GM12878 (cell line): Measurements from ENCODE around the gene DNAAF9. TPM values are rescaled to one million over a fixed set of nuclear protein-coding genes. Genes with fewer than 3 reads are reported as not detected.

Experiments
- ATAC-seq: fragments of 200-7000 bp; cut with Tn5 transposase; 3 replicates; pipeline ENCODE4 v1.9.1; 2020; ENCODE audit warnings: mild to moderate bottlenecking, moderate library complexity
- BruUV-seq: library from RNA; stranded (reverse); fragments of 400-500 nt; replicated peaks from 2 replicates; lab custom pipeline; 2021; lab: Mats Ljungman, UMichigan
- CTCF ChIA-PET: fragments of 300-600 bp; sonication (Branson Sonifier 250); formaldehyde crosslinking; extraction: SDS; loops from one replicate; lab custom pipeline; 2021; ENCODE audit warnings: inconsistent platforms; lab: Yijun Ruan, JAX
- POLR2A ChIA-PET: fragments of 350-600 bp; formaldehyde crosslinking; extraction: SDS; loops from one replicate; lab custom pipeline; 2021; ENCODE audit warnings: inconsistent platforms; lab: Charles Lee
- RAD21 ChIA-PET: fragments of 300-600 bp; sonication (Branson Sonifier 250); formaldehyde crosslinking; loops from one replicate; lab custom pipeline; 2023; ENCODE audit warnings: antibody characterized with exemption; ENCODE audit not compliant: unreplicated experiment; lab: Charles Lee
- SMC1A ChIA-PET: fragments of 300-600 bp; sonication (Branson Sonifier 250); formaldehyde crosslinking; loops from one replicate; lab custom pipeline; 2023; ENCODE audit not compliant: unreplicated experiment, uncharacterized antibody; lab: Charles Lee
- DNase-seq: peaks from one replicate; pipeline ENCODE4 v3.0.0-alpha.2; 2011; ENCODE audit warnings: low read depth, low spot score
- FAIRE-seq: peaks from 3 replicates; lab custom pipeline; 2011; peaks lifted over from hg19 to GRCh38; lab: Jason Lieb, UNC
- H2AFZ ChIP-seq: 2 replicates; pipeline ENCODE4 v1.6.0; 2011; ENCODE audit warnings: low read depth, low read length, control low read depth; ENCODE audit not compliant: control insufficient read depth
- H3K27ac ChIP-seq: 2 replicates; pipeline ENCODE4 v1.5.1; 2011; ENCODE audit warnings: control low read depth; ENCODE audit not compliant: control insufficient read depth, insufficient read depth
- H3K27me3 ChIP-seq, 2 experiments: replicated peaks in 1 of 2; 2 replicates each; pipeline versions ENCODE4 v1.6.0 to v1.6.1; 2011; ENCODE audit warnings: low read length in 1 of 2; ENCODE audit not compliant: control insufficient read depth in 2 of 2, insufficient read depth in 2 of 2
- H3K36me3 ChIP-seq, 2 experiments: 2 replicates each; pipeline ENCODE4 v1.5.1; 2011; ENCODE audit warnings: low read length in 1 of 2; ENCODE audit not compliant: control insufficient read depth in 2 of 2, insufficient read depth in 2 of 2
- H3K4me1 ChIP-seq: 2 replicates; pipeline ENCODE4 v1.6.1; 2011; ENCODE audit warnings: mild to moderate bottlenecking, low read length, moderate library complexity, mixed read lengths; ENCODE audit not compliant: control insufficient read depth, insufficient read depth
- H3K4me2 ChIP-seq: 2 replicates; pipeline ENCODE4 v1.6.0; 2011; ENCODE audit warnings: control low read depth; ENCODE audit not compliant: control insufficient read depth, insufficient read depth
- H3K4me3 ChIP-seq: fragments of 200-600 bp; sonication (generic); 2 replicates; pipeline ENCODE4 v1.5.1; 2016
- H3K79me2 ChIP-seq: 2 replicates; pipeline ENCODE4 v1.6.0; 2011; ENCODE audit warnings: low read length; ENCODE audit not compliant: control insufficient read depth, insufficient read depth
- H3K9ac ChIP-seq: 2 replicates; pipeline ENCODE4 v1.8.0; 2011; ENCODE audit warnings: low read length, control low read depth, mixed read lengths; ENCODE audit not compliant: control insufficient read depth, insufficient read depth
- H3K9me3 ChIP-seq: replicated peaks from 3 replicates; pipeline ENCODE4 v1.5.1; 2011; ENCODE audit warnings: mild to moderate bottlenecking, low read length; ENCODE audit not compliant: control insufficient read depth, insufficient read depth
- H4K20me1 ChIP-seq: 2 replicates; pipeline ENCODE4 v1.6.0; 2011; ENCODE audit not compliant: control insufficient read depth, insufficient read depth
- ATF7 ChIP-seq: fragments of 450-650 bp; IDR thresholded peaks from 2 replicates; pipeline ENCODE4 v1.6.1; 2016; ENCODE audit warnings: low read depth, mild to moderate bottlenecking
- BACH1 ChIP-seq: fragments of 450-650 bp; IDR thresholded peaks from 2 replicates; pipeline ENCODE4 v1.6.1; 2017; ENCODE audit warnings: mild to moderate bottlenecking, borderline replicate concordance
- BCL11A ChIP-seq: IDR thresholded peaks from 2 replicates; pipeline ENCODE4 v1.6.1; 2011; ENCODE audit warnings: low read depth, low read length
- ESRRA ChIP-seq: IDR thresholded peaks from 2 replicates; pipeline ENCODE4 v1.6.1; 2012; ENCODE audit warnings: mild to moderate bottlenecking, low read length, improper control_type of control experiment
- FOS ChIP-seq: IDR thresholded peaks from 3 replicates; pipeline ENCODE4 v1.6.1; 2011; ENCODE audit warnings: borderline replicate concordance; ENCODE audit not compliant: insufficient read length; ENCODE audit errors: extremely low read depth
- LARP7 ChIP-seq: fragments of 450-650 bp; IDR thresholded peaks from 2 replicates; pipeline ENCODE4 v1.6.1; 2017; ENCODE audit warnings: mild to moderate bottlenecking
- MEF2A ChIP-seq: IDR thresholded peaks from 2 replicates; pipeline ENCODE4 v1.6.1; 2011; ENCODE audit warnings: low read depth, mild to moderate bottlenecking, low read length, moderate library complexity; ENCODE audit not compliant: insufficient read depth
- POLR2A ChIP-seq: IDR thresholded peaks from 2 replicates; pipeline ENCODE4 v1.6.1; 2011; ENCODE audit warnings: low read depth, mild to moderate bottlenecking, low read length
- SREBF2 ChIP-seq: IDR thresholded peaks from 2 replicates; pipeline ENCODE4 v1.6.1; 2012; ENCODE audit warnings: mild to moderate bottlenecking, low read length
- TBL1XR1 ChIP-seq: IDR thresholded peaks from 2 replicates; pipeline ENCODE4 v1.6.1; 2012; ENCODE audit warnings: low read depth, low read length, improper control_type of control experiment
- ZNF217 ChIP-seq: fragments of 450-650 bp; IDR thresholded peaks from 2 replicates; pipeline ENCODE4 v1.6.1; 2017; ENCODE audit warnings: antibody characterized with exemption, mild to moderate bottlenecking
- ZSCAN29 ChIP-seq: fragments of 450-650 bp; IDR thresholded peaks from 2 replicates; pipeline ENCODE4 v1.6.1; 2017; ENCODE audit warnings: mild to moderate bottlenecking, moderate library complexity
- ZZZ3 ChIP-seq: IDR thresholded peaks from 2 replicates; pipeline ENCODE4 v1.6.1; 2011; ENCODE audit warnings: low read depth; ENCODE audit not compliant: control insufficient read depth, insufficient read length
- WGBS: methylation state at CpG from one replicate; pipeline ENCODE4 v1.1.6; 2016; ENCODE audit warnings: low lambda C conversion rate; ENCODE audit not compliant: insufficient replicate concordance, insufficient coverage; ENCODE audit errors: missing lambda C conversion rate; 5-methylcytosine and 5-hydroxymethylcytosine counted together
- in situ Hi-C: fragments of 300-500 bp; cut with MboI; formaldehyde crosslinking; loops from 9 replicates; pipeline ENCODE4 v1.14.3; 2018; ENCODE audit warnings: mixed read lengths
- intact Hi-C: fragments of 100-400 bp; cut with micrococcal nuclease; formaldehyde crosslinking; loops from one replicate; pipeline ENCODE4 v1.14.2; 2022; ENCODE audit not compliant: unreplicated experiment
- polyA plus RNA-seq, 11 experiments: library from polyadenylated mRNA; depleted of rRNA in 4 of 11; unstranded in 6 of 11; stranded (reverse) in 5 of 11; fragments of >200 nt; fragmentation: Nextera tagmentation in 4 of 11; fragmentation: Illumina TruSeq in 1 of 11; extraction: Ambion mirVana in 4 of 11; extraction: Trizol in 1 of 11; gene quantifications; 1 replicate in 1 of 11; 2 replicates in 10 of 11; pipeline versions ENCODE4 v1.2.1 to v1.2.3, GENCODE V29; 2011 to 2016; ENCODE audit warnings: inconsistent platforms in 2 of 11, missing spikeins in 2 of 11, low read depth in 1 of 11
- total RNA-seq, 4 experiments: library from RNA; depleted of rRNA in 3 of 4; stranded (reverse); fragments of >200 nt in 3 of 4; fragmentation: Illumina TruSeq in 1 of 4; extraction: Trizol in 1 of 4; gene quantifications; 2 replicates each; pipeline versions ENCODE4 v1.2.1 to v1.2.3, GENCODE V29; 2013 to 2021
- TF ChIP-seq, protein P1 (sequence below): IDR thresholded peaks from 2 replicates; pipeline ENCODE4 v1.6.1; 2012; ENCODE audit warnings: low read depth, low read length, improper control_type of control experiment
- TF ChIP-seq, protein P2 (sequence below): fragments of 450-650 bp; IDR thresholded peaks from 2 replicates; pipeline ENCODE4 v1.6.1; 2014; ENCODE audit warnings: mild to moderate bottlenecking
- TF ChIP-seq, protein P3 (sequence below): fragments of 450-650 bp; IDR thresholded peaks from 2 replicates; pipeline ENCODE4 v1.6.1; 2017; ENCODE audit warnings: mild to moderate bottlenecking, low read depth, inconsistent platforms; ENCODE audit not compliant: poor library complexity, severe bottlenecking

Gene DNAAF9
- total and polyA plus RNA-seq, 10 of the 15 experiments (the other 5 are each of a cell fraction or from before 2014, with no cell fraction given) = 0.08 to 2.1 (median 1.3) TPM

DNA sequence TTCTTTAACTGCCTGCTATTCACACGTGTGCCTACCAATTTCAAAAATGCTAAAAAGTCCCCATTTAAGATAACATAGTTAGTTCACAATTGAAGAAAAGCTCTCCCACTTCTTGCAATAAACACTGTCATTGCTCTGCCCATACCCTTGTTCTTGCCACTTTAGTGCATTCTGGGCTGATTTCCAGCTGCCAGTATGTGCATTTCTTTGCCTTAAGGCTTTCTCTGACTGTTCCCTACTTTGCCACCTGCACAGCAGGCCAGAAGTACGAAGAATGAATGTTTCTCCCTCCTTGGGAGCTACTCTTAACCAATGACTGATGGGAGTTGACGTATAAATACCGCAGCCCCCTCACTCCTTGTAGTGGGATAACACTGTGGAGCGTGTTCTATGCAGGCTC, 47.4 kb upstream of the DNAAF9 start:
- ATAC-seq (no peak), FAIRE-seq (no peak), DNase-seq (no peak)
- Histone ChIP-seq H3K27me3 (no peaks in the 10 kb centered on the region; a peak in 1 of 4 replicates), H3K9me3 (no peaks in the 10 kb centered on the region), H3K4me1 (no peaks in the 10 kb centered on the region), H3K4me3 (no peak overlapping the region), H3K79me2 (no peaks in the 10 kb centered on the region), H3K36me3 (no peaks in the 10 kb centered on the region), H2AFZ (no peak overlapping the region), H3K27ac (no peak overlapping the region), H3K4me2 (no peak overlapping the region), H3K9ac (no peak overlapping the region), H4K20me1 (no peaks in the 10 kb centered on the region)
- no peak for TF ChIP-seq FOS
- TF ChIP-seq ESRRA = no peak
- no peak for TF ChIP-seq BACH1
- TF ChIP-seq SREBF2 = no peak
- TF ChIP-seq, protein P1, sequence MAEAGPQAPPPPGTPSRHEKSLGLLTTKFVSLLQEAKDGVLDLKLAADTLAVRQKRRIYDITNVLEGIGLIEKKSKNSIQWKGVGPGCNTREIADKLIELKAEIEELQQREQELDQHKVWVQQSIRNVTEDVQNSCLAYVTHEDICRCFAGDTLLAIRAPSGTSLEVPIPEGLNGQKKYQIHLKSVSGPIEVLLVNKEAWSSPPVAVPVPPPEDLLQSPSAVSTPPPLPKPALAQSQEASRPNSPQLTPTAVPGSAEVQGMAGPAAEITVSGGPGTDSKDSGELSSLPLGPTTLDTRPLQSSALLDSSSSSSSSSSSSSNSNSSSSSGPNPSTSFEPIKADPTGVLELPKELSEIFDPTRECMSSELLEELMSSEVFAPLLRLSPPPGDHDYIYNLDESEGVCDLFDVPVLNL = no peak
- TF ChIP-seq, protein P2, sequence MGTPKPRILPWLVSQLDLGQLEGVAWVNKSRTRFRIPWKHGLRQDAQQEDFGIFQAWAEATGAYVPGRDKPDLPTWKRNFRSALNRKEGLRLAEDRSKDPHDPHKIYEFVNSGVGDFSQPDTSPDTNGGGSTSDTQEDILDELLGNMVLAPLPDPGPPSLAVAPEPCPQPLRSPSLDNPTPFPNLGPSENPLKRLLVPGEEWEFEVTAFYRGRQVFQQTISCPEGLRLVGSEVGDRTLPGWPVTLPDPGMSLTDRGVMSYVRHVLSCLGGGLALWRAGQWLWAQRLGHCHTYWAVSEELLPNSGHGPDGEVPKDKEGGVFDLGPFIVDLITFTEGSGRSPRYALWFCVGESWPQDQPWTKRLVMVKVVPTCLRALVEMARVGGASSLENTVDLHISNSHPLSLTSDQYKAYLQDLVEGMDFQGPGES = no peak
- TF ChIP-seq ATF7 = no peak
- no peak for TF ChIP-seq ZZZ3
- no peak for TF ChIP-seq ZSCAN29
- TF ChIP-seq LARP7 = no peak
- TF ChIP-seq ZNF217 = no peak
- TF ChIP-seq MEF2A = no peak
- TF ChIP-seq TBL1XR1 = no peak
- TF ChIP-seq, protein P3, sequence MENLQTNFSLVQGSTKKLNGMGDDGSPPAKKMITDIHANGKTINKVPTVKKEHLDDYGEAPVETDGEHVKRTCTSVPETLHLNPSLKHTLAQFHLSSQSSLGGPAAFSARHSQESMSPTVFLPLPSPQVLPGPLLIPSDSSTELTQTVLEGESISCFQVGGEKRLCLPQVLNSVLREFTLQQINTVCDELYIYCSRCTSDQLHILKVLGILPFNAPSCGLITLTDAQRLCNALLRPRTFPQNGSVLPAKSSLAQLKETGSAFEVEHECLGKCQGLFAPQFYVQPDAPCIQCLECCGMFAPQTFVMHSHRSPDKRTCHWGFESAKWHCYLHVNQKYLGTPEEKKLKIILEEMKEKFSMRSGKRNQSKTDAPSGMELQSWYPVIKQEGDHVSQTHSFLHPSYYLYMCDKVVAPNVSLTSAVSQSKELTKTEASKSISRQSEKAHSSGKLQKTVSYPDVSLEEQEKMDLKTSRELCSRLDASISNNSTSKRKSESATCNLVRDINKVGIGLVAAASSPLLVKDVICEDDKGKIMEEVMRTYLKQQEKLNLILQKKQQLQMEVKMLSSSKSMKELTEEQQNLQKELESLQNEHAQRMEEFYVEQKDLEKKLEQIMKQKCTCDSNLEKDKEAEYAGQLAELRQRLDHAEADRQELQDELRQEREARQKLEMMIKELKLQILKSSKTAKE = no peak
- no peak for TF ChIP-seq POLR2A
- no peak for TF ChIP-seq BCL11A
- no TSS peak for BruUV-seq
- intact Hi-C loops (no loop called here), in situ Hi-C loops (no loop called here)
- WGBS = 29% methylated on average over 5 of the region's 5 CpGs
- ChIA-PET CTCF (no interaction called here), RAD21 (interaction anchor here (1.7 kb wide), 1 partner anchor 16 kb away, joined by 5 read pairs; the partner anchor contains the start of gene ATRN), POLR2A (interaction anchor here (0.7 kb wide), 1 partner anchor 18 kb away, joined by 4 read pairs; no protein-coding TSS in a partner anchor), SMC1A (interaction anchor here (1.0 kb wide), 1 partner anchor 195 kb away, joined by 3 read pairs; no protein-coding TSS in a partner anchor)
